ENCODE results near the gene PTGR3.

DNA sequence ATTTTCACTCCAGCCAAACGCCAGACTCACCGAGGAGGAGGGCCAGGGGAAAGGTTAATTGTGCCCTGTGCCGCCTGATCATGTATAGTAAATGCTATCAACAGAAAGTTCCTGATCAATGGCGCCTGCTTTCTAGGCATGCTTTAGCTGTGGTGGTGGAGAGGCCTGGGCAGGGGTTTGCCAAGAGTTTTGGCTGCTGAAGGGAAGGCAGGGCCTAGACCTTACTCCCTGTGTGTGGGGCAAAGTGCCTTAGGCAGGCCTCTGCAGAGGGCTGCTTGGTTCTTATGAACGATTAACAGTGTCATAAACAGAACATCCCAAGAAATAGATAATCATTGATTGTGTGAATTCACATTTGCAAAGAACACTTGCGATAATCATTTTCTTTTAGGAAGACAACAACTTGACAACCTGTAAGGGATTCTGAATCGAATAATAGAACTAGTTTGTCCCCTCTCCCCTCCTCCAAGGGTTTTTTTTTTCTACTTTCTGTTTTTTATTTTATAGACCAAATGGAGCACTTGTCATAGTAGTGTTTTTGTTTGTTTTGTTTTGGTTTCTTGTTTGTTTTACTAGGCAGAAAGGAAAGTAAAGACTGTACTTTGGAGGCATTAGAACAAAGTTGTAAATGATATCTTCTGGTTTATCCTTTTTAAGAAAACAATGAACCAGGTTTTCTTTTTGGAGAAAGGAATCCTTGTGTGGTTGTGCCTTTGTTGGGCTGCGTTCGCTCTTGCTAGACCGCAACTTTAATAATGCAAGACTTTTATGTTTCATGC lies 8.2 kb upstream of the PTGR3 start:
- TF ChIP-seq, protein P1, sequence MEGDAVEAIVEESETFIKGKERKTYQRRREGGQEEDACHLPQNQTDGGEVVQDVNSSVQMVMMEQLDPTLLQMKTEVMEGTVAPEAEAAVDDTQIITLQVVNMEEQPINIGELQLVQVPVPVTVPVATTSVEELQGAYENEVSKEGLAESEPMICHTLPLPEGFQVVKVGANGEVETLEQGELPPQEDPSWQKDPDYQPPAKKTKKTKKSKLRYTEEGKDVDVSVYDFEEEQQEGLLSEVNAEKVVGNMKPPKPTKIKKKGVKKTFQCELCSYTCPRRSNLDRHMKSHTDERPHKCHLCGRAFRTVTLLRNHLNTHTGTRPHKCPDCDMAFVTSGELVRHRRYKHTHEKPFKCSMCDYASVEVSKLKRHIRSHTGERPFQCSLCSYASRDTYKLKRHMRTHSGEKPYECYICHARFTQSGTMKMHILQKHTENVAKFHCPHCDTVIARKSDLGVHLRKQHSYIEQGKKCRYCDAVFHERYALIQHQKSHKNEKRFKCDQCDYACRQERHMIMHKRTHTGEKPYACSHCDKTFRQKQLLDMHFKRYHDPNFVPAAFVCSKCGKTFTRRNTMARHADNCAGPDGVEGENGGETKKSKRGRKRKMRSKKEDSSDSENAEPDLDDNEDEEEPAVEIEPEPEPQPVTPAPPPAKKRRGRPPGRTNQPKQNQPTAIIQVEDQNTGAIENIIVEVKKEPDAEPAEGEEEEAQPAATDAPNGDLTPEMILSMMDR (IDR thresholded peaks at IDR 0.05) = no peak
- TF ChIP-seq POLR2A (IDR thresholded peaks at IDR 0.05) = no peak

Data from uterus (tissue), 2 donors.